K562 (cell line): ENCODE results near the gene ATP2B1. TPM values are rescaled to one million over a fixed set of nuclear protein-coding genes. Genes with fewer than 3 reads are reported as not detected.

ENCODE experiments used
- ARNT ChIP-seq, 2 experiments: fragments of 450-650 bp; IDR thresholded peaks; 2 replicates each; pipeline ENCODE4 v1.6.1; 2016; ENCODE audit warnings: mild to moderate bottlenecking in 1 of 2
- CC2D1A ChIP-seq: fragments of 450-650 bp; IDR thresholded peaks from 2 replicates; pipeline ENCODE4 v1.6.1; 2017; ENCODE audit warnings: mild to moderate bottlenecking
- CREB1 ChIP-seq, 2 experiments: sonication (generic) in 1 of 2; formaldehyde crosslinking in 1 of 2; IDR thresholded peaks; 2 replicates each; pipeline versions ENCODE4 v1.6.1 to v1.8.0; 2012 to 2022; ENCODE audit warnings: inconsistent platforms in 1 of 2, mild to moderate bottlenecking in 1 of 2, missing genetic modification reagents in 1 of 2, moderate library complexity in 1 of 2
- DPF2 ChIP-seq: fragments of 450-650 bp; IDR thresholded peaks from 2 replicates; pipeline ENCODE4 v1.6.1; 2016
- HDAC2 ChIP-seq: fragments of 450-650 bp; IDR thresholded peaks from 2 replicates; pipeline ENCODE4 v1.6.1; 2016; ENCODE audit warnings: mild to moderate bottlenecking
- HES1 ChIP-seq: fragments of 450-650 bp; IDR thresholded peaks from 2 replicates; pipeline ENCODE4 v1.6.1; 2016; ENCODE audit warnings: low read depth, mild to moderate bottlenecking, moderate library complexity
- JUND ChIP-seq, 2 experiments: IDR thresholded peaks; 2 replicates in 1 of 2; 3 replicates in 1 of 2; pipeline ENCODE4 v1.6.1; 2011; ENCODE audit warnings: borderline replicate concordance in 2 of 2, low read depth in 2 of 2, low read length in 2 of 2, improper control_type of control experiment in 1 of 2, missing biosample characterization in 1 of 2, missing genetic modification characterization in 1 of 2, missing genetic modification reagents in 1 of 2
- MECOM ChIP-seq: fragments of 250-450 bp; sonication (Bioruptor Pico); IDR thresholded peaks from 2 replicates; pipeline ENCODE4 v1.8.0; 2022; ENCODE audit warnings: inconsistent platforms
- PKNOX1 ChIP-seq: fragments of 450-650 bp; IDR thresholded peaks from 2 replicates; pipeline ENCODE4 v1.6.1; 2016
- POLR2AphosphoS5 ChIP-seq: IDR thresholded peaks from 2 replicates; pipeline ENCODE4 v1.6.1; 2011; ENCODE audit warnings: mild to moderate bottlenecking, low read depth, low read length, moderate library complexity; ENCODE audit not compliant: control insufficient read depth, insufficient read depth
- TBL1XR1 ChIP-seq, 2 experiments: IDR thresholded peaks; 2 replicates each; pipeline ENCODE4 v1.6.1; 2012; ENCODE audit warnings: improper control_type of control experiment in 2 of 2, low read length in 2 of 2, mild to moderate bottlenecking in 1 of 2
- TOE1 ChIP-seq, 2 experiments: fragments of 450-650 bp in 1 of 2; sonication (generic) in 1 of 2; formaldehyde crosslinking in 1 of 2; IDR thresholded peaks; 2 replicates each; pipeline versions ENCODE4 v1.7.1 to v1.8.0; 2016 to 2022; ENCODE audit warnings: borderline replicate concordance in 2 of 2, mild to moderate bottlenecking in 2 of 2, antibody characterized with exemption in 1 of 2, inconsistent platforms in 1 of 2, low read depth in 1 of 2, missing genetic modification reagents in 1 of 2, moderate library complexity in 1 of 2
- TRIM24 ChIP-seq, 2 experiments: fragments of 450-650 bp; IDR thresholded peaks; 2 replicates each; pipeline ENCODE4 v1.6.1; 2016
- ZEB2 ChIP-seq: fragments of 450-650 bp; IDR thresholded peaks from 2 replicates; pipeline ENCODE4 v1.6.1; 2016
- ZKSCAN1 ChIP-seq: fragments of 150-350 bp; IDR thresholded peaks from 2 replicates; pipeline ENCODE4 v1.6.1; 2016; ENCODE audit warnings: low read depth, low read length
- ZNF511 ChIP-seq: sonication (generic); formaldehyde crosslinking; IDR thresholded peaks from 2 replicates; pipeline ENCODE4 v1.8.0; 2022; ENCODE audit warnings: mild to moderate bottlenecking, missing genetic modification reagents
- polyA plus RNA-seq, 8 experiments: library from polyadenylated mRNA; depleted of rRNA in 4 of 8; stranded (reverse) in 5 of 8; unstranded in 3 of 8; fragments of >200 nt; fragmentation: Nextera tagmentation in 2 of 8; fragmentation: Illumina TruSeq in 1 of 8; extraction: Ambion mirVana in 2 of 8; extraction: Trizol in 1 of 8; gene quantifications; 2 replicates each; pipeline versions ENCODE4 v1.2.1 to v1.2.3, GENCODE V29; 2011 to 2014; ENCODE audit warnings: inconsistent platforms in 1 of 8, missing spikeins in 1 of 8
- total RNA-seq, 7 experiments: library from RNA; depleted of rRNA in 6 of 7; stranded (reverse); fragments of >200 nt in 6 of 7; fragmentation: Illumina TruSeq in 2 of 7; extraction: Trizol in 2 of 7; gene quantifications; 2 replicates each; pipeline versions ENCODE4 v1.2.1 to v1.2.3, GENCODE V29; 2011 to 2021; ENCODE audit warnings: low replicate concordance in 1 of 7
- TF ChIP-seq, protein P1 (sequence below), 2 experiments: fragments of 450-650 bp; conservative IDR thresholded peaks; 2 replicates each; pipeline ENCODE4 v1.6.1; 2017; ENCODE audit warnings: mild to moderate bottlenecking in 2 of 2, moderate library complexity in 2 of 2

Gene ATP2B1
- total and polyA plus RNA-seq, 9 of the 15 experiments (the other 6 are each of a cell fraction or from before 2014, with no cell fraction given): 8.6 to 39.0 (median 27.8) TPM

- no peak for TF ChIP-seq ZNF511 (CRISPR knock-in tag)
- TF ChIP-seq HDAC2: peak; percentile 76
- TF ChIP-seq TRIM24 (IDR thresholded peaks at IDR 0.05): peak; percentile 84
- TF ChIP-seq MECOM (CRISPR knock-in tag): peak; percentile 89
- TF ChIP-seq JUND (IDR thresholded peaks at IDR 0.05; ENCODE audit: borderline replicate concordance, low read depth, low read length): peak; percentile 87
- TF ChIP-seq JUND (tag; IDR thresholded peaks at IDR 0.05; ENCODE audit: borderline replicate concordance, low read depth, low read length): peak; percentile 81; the same call in 2 of the 3 replicates
- TF ChIP-seq, protein P1, sequence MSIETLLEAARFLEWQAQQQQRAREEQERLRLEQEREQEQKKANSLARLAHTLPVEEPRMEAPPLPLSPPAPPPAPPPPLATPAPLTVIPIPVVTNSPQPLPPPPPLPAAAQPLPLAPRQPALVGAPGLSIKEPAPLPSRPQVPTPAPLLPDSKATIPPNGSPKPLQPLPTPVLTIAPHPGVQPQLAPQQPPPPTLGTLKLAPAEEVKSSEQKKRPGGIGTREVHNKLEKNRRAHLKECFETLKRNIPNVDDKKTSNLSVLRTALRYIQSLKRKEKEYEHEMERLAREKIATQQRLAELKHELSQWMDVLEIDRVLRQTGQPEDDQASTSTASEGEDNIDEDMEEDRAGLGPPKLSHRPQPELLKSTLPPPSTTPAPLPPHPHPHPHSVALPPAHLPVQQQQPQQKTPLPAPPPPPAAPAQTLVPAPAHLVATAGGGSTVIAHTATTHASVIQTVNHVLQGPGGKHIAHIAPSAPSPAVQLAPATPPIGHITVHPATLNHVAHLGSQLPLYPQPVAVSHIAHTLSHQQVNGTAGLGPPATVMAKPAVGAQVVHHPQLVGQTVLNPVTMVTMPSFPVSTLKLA (conservative IDR thresholded peaks at IDR 0.05): peak; percentile 27 to 59; a peak in 3 of 4 replicates
- TF ChIP-seq CC2D1A: peak; percentile 76; the same call in 1 of the 2 replicates
- TF ChIP-seq ARNT (IDR thresholded peaks at IDR 0.05): peak; percentile 65 to 84; a peak in 2 of 4 replicates
- TF ChIP-seq DPF2: peak; percentile 98
- no peak for TF ChIP-seq ZKSCAN1
- peak; percentile 87 for TF ChIP-seq ZEB2
- peak; percentile 96 for TF ChIP-seq PKNOX1
- TF ChIP-seq TBL1XR1 (IDR thresholded peaks at IDR 0.05; ENCODE audit: low read length in 2 of 2): 0 out of 4 replicates have a peak, but pooled peaks of 1 of the 2 experiments have one; percentile 54
- peak; percentile 43; the same call in 1 of the 2 replicates for TF ChIP-seq CREB1 (IDR thresholded peaks at IDR 0.05)
- no peak for TF ChIP-seq CREB1 (CRISPR knock-in tag; IDR thresholded peaks at IDR 0.05)
- TF ChIP-seq HES1: peak; percentile 55
- TF ChIP-seq TOE1 (IDR thresholded peaks at IDR 0.05; ENCODE audit: borderline replicate concordance): peak; percentile 34; the same call in 1 of the 2 replicates
- no peak for TF ChIP-seq TOE1 (CRISPR knock-in tag; IDR thresholded peaks at IDR 0.05; ENCODE audit: borderline replicate concordance, low read depth)
- TF ChIP-seq POLR2AphosphoS5: peak; percentile 73; the same call in 1 of the 2 replicates
Measured at GRCh38 chr12:89678225-89678624, 30.4 kb downstream of the ATP2B1 start (continued).
